ENCODE data around the gene TRIO.

Gene TRIO

DNA sequence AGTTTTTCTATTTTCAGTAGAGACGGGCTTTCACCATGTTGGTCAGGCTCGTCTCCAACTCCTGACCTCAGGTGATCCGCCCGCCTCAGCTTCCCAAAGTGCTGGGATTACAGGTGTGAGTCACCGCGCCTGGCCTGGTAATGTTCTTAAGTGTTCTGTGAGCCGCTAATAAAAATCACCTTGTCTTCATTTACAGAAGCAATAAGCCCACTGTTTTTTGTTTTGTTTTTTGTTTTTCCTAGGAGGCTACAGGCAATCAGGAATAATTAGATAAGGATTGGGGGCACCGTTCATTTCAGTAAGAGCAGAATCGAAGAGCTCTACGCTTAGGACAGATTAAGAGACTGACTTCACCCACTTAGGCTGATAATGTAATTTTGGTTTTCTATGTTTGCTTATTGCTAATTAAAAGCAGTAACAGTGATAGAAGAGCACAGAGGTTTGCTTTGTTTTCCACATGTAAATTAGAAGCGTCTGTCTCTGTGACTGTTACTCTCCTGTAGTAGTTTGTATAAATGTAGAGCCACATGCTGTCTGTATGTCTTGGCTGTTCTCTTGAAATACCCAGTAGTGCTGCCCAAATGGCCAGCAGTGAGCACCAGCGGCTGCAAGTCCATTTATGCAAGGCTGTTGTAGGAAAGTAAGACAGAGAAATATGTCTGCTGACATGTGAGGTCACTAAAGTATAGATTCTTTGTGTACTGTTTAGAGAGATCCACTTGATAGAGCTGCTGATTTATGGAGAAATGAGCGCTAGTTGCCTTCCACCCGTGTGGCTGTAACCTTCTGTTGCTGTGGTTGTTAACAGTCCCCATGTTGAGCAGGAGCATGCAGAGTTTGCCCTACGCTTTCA lies 30.5 kb downstream of the TRIO start:
- H3K4me2 ChIP-seq (ENCODE audit: low read length) = peak overlapping the region; percentile 92
- H3F3A ChIP-seq (ENCODE audit: control insufficient read depth, insufficient read depth) = peaks cover 7% of the 10 kb centered on the region
- peaks cover 98% of the 10 kb centered on the region for H3K79me2 ChIP-seq (ENCODE audit: control insufficient read depth, low read length)
- peaks cover 69% of the 10 kb centered on the region for H3K4me1 ChIP-seq (ENCODE audit: control insufficient read depth, low read length)
- no peaks in the 10 kb centered on the region for H3K9me2 ChIP-seq (replicated peaks; ENCODE audit: control insufficient read depth, low read length)
- no peaks in the 10 kb centered on the region for H3K9me3 ChIP-seq (ENCODE audit: control insufficient read depth, insufficient read depth, low read length)
- H3K36me3 ChIP-seq (ENCODE audit: control insufficient read depth, low read length) = no peaks in the 10 kb centered on the region
- peak overlapping the region; percentile 49 for H3K4me3 ChIP-seq (ENCODE audit: low read length)
- no peak overlapping the region for H3K27ac ChIP-seq (ENCODE audit: low read depth, low read length)
- no peak for TF ChIP-seq EZH2phosphoT487 (IDR thresholded peaks at IDR 0.05; ENCODE audit: borderline replicate concordance, low read length)
- TF ChIP-seq, protein P1, sequence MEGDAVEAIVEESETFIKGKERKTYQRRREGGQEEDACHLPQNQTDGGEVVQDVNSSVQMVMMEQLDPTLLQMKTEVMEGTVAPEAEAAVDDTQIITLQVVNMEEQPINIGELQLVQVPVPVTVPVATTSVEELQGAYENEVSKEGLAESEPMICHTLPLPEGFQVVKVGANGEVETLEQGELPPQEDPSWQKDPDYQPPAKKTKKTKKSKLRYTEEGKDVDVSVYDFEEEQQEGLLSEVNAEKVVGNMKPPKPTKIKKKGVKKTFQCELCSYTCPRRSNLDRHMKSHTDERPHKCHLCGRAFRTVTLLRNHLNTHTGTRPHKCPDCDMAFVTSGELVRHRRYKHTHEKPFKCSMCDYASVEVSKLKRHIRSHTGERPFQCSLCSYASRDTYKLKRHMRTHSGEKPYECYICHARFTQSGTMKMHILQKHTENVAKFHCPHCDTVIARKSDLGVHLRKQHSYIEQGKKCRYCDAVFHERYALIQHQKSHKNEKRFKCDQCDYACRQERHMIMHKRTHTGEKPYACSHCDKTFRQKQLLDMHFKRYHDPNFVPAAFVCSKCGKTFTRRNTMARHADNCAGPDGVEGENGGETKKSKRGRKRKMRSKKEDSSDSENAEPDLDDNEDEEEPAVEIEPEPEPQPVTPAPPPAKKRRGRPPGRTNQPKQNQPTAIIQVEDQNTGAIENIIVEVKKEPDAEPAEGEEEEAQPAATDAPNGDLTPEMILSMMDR (IDR thresholded peaks at IDR 0.05; ENCODE audit: low read depth, low read length, poor library complexity, severe bottlenecking) = no peak
- H4K20me1 ChIP-seq (ENCODE audit: control insufficient read depth, insufficient read depth, low read depth, low read length) = no peaks in the 10 kb centered on the region; the same call in 1 of the 2 replicates
- no peaks in the 10 kb centered on the region for H3K27me3 ChIP-seq (ENCODE audit: control insufficient read depth, low read length)

DNA sequence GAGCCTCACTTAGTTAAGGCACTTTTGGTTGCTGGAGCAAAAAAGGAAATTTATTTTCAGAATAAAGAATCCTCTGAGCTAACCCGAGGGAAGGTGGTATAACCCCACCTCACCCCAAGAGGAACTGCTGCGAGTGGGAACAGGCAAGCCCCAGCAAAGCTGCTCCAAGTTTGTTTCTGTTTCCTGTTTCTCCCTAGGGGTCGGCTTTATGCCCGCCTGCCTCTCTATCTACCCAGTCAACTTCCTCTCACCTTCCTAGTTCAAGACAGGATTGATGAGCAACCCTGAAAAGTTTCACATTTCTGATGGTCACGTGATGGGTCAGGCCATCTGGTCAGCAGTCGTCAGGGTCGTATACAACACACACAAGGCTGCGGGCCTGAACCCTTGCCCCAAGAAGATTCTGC lies 31.1 kb downstream of the TRIO start:
- no peaks in the 10 kb centered on the region for H3K27me3 ChIP-seq (ENCODE audit: control insufficient read depth, low read length)
- no peak for TF ChIP-seq EZH2phosphoT487 (IDR thresholded peaks at IDR 0.05; ENCODE audit: borderline replicate concordance, low read length)
- TF ChIP-seq, protein P1 (IDR thresholded peaks at IDR 0.05; ENCODE audit: low read depth, low read length, poor library complexity, severe bottlenecking) = no peak
- H3K27ac ChIP-seq (ENCODE audit: low read depth, low read length) = no peak overlapping the region
- peak overlapping the region; percentile 92 for H3K4me2 ChIP-seq (ENCODE audit: low read length)
- peak overlapping the region; percentile 49 for H3K4me3 ChIP-seq (ENCODE audit: low read length)
- H3K4me1 ChIP-seq (ENCODE audit: control insufficient read depth, low read length) = peaks cover 62% of the 10 kb centered on the region
- no peaks in the 10 kb centered on the region for H3K9me3 ChIP-seq (ENCODE audit: control insufficient read depth, insufficient read depth, low read length)
- peaks cover 7% of the 10 kb centered on the region for H3F3A ChIP-seq (ENCODE audit: control insufficient read depth, insufficient read depth)
- H4K20me1 ChIP-seq (ENCODE audit: control insufficient read depth, insufficient read depth, low read depth, low read length) = no peaks in the 10 kb centered on the region; the same call in 1 of the 2 replicates
- H3K9me2 ChIP-seq (replicated peaks; ENCODE audit: control insufficient read depth, low read length) = no peaks in the 10 kb centered on the region
- H3K79me2 ChIP-seq (ENCODE audit: control insufficient read depth, low read length) = peaks cover 98% of the 10 kb centered on the region
- no peaks in the 10 kb centered on the region for H3K36me3 ChIP-seq (ENCODE audit: control insufficient read depth, low read length)

DNA sequence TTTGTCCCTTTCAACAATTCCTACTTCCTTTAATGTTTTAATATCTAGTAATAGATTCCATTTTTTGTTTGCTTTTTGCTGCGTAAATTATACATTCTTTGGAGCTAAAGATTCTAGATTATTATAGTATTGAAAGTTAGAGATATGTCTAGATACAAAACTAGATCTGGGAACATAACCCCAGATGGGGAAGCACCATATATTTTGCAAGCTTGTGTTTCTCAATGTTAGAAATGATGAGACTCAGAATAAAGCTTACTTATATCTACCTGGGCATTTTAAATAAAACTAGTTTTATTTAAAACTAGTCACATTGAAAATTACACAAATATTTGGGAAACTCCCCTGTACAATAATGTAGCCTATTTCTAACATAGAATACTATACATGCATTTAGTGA lies 32.2 kb downstream of the TRIO start:
- H3F3A ChIP-seq (ENCODE audit: control insufficient read depth, insufficient read depth) = peaks cover 7% of the 10 kb centered on the region
- H3K4me1 ChIP-seq (ENCODE audit: control insufficient read depth, low read length) = peaks cover 51% of the 10 kb centered on the region
- H3K9me2 ChIP-seq (replicated peaks; ENCODE audit: control insufficient read depth, low read length) = no peaks in the 10 kb centered on the region
- H3K79me2 ChIP-seq (ENCODE audit: control insufficient read depth, low read length) = peaks cover 97% of the 10 kb centered on the region
- H3K4me3 ChIP-seq (ENCODE audit: low read length) = no peak overlapping the region
- H4K20me1 ChIP-seq (ENCODE audit: control insufficient read depth, insufficient read depth, low read depth, low read length) = peaks cover 2% of the 10 kb centered on the region; the same call in 1 of the 2 replicates
- H3K9me3 ChIP-seq (ENCODE audit: control insufficient read depth, insufficient read depth, low read length) = no peaks in the 10 kb centered on the region
- no peaks in the 10 kb centered on the region for H3K36me3 ChIP-seq (ENCODE audit: control insufficient read depth, low read length)
- H3K27me3 ChIP-seq (ENCODE audit: control insufficient read depth, low read length) = no peaks in the 10 kb centered on the region
- no peak overlapping the region for H3K27ac ChIP-seq (ENCODE audit: low read depth, low read length)
- H3K4me2 ChIP-seq (ENCODE audit: low read length) = no peak overlapping the region
- TF ChIP-seq, protein P1 (IDR thresholded peaks at IDR 0.05; ENCODE audit: low read depth, low read length, poor library complexity, severe bottlenecking) = no peak
- no peak for TF ChIP-seq EZH2phosphoT487 (IDR thresholded peaks at IDR 0.05; ENCODE audit: borderline replicate concordance, low read length)
